Tibial nerve (tissue), 4 donors: ENCODE data around the gene CLIC6.

Source experiments
- EP300 ChIP-seq, 2 donors: sonication (generic); formaldehyde crosslinking; IDR thresholded peaks; one replicate each; pipeline ENCODE4 v1.6.1; 2017; ENCODE audit warnings: antibody characterized with exemption in 2 of 2, mild to moderate bottlenecking in 1 of 2
- POLR2A ChIP-seq, 2 donors: fragments of 450-650 bp; IDR thresholded peaks; one replicate each; pipeline ENCODE4 v1.6.1; 2017; ENCODE audit warnings: antibody characterized with exemption in 2 of 2, mild to moderate bottlenecking in 2 of 2, moderate library complexity in 2 of 2
- TF ChIP-seq, protein P1 (sequence below), 5 experiments: fragments of 200-600 bp in 3 of 5; fragments of 450-650 bp in 2 of 5; sonication (generic) in 3 of 5; IDR thresholded peaks; one replicate each; pipeline ENCODE4 v1.5.1; 2016 to 2019; ENCODE audit warnings: antibody characterized with exemption in 5 of 5, mild to moderate bottlenecking in 3 of 5, moderate library complexity in 2 of 5

DNA sequence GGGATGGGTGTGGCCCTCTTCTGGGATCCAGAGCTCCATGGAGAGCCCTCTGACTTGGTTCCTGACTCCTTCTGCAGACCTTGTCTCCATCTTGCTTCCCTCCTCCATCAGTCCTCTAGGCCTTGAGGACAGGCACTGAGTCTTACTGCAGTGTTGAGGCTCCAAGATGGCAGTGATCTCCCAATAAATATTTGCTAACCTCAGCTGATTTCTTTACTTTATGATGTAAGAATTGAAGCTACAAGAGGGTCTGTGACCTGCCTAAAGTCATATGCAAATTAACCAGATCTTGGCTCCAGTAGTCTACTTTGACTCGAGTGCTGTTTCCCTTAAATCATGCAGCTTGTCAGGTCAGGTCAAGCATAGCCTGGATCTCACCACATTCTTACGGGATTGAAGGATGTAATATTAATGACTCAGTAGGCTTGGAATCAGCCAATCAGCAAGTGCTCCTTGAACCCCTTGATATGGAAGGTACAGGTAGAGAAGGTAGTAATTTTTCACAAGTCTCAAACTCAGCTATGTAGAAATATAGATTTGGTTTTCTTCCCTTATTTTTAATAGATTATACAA, 93.0 kb downstream of the CLIC6 start:
- no peak for TF ChIP-seq POLR2A (IDR thresholded peaks at IDR 0.05)
- TF ChIP-seq, protein P1, sequence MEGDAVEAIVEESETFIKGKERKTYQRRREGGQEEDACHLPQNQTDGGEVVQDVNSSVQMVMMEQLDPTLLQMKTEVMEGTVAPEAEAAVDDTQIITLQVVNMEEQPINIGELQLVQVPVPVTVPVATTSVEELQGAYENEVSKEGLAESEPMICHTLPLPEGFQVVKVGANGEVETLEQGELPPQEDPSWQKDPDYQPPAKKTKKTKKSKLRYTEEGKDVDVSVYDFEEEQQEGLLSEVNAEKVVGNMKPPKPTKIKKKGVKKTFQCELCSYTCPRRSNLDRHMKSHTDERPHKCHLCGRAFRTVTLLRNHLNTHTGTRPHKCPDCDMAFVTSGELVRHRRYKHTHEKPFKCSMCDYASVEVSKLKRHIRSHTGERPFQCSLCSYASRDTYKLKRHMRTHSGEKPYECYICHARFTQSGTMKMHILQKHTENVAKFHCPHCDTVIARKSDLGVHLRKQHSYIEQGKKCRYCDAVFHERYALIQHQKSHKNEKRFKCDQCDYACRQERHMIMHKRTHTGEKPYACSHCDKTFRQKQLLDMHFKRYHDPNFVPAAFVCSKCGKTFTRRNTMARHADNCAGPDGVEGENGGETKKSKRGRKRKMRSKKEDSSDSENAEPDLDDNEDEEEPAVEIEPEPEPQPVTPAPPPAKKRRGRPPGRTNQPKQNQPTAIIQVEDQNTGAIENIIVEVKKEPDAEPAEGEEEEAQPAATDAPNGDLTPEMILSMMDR (IDR thresholded peaks at IDR 0.05): no peak
- no peak for TF ChIP-seq EP300 (IDR thresholded peaks at IDR 0.05)
